Measurements from ENCODE around the gene VPS9D1.
"Not testable (repeated sequence)": the region's sequence is repeated elsewhere in the genome, so short reads cannot be mapped to it uniquely, and the experiment has no call there.

Gene VPS9D1

DNA sequence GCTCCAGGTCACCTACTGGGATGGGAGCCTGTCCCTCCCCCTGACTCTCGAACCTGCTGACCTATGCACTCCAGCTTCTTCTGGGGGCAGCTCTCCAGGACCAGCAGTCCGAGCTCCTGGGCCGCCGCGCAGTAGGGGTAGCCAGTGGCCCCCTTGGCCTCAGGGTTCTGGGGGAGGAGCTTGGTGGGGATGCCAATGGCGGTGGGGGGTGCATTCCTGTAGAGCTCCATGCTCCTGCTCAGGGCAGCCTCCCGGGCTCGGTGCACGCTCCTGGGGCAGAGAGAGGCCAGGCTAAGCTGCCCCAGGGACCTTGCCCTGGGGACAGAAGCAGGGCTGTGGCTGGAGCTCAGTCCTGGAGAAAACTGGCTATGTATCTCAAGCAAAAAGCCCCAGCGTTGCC is 11.5 kb downstream of the VPS9D1 start:
- no peak for DNase-seq

DNA sequence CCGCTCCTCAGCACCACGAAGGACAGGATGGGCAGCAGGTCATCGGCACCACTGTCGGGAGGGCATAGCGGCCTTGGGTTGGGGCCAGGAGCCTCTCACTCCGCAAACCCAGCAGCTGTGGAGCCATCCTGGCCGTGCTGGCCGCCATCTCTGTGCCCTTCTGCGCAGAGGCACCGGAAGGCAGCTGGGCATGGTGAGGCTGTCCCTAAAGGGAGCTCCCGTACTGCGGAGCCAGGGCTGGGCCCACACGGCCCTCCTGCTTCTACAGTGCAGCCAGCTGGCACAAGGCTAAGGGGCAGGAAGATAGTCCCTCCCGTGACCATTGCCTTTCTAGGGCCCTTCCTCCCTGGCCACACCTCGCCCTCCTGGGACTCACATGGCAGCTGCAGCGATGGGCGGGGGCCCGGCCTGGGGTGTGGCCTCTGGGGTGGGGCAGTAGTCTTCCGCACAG is 12.2 kb downstream of the VPS9D1 start:
- no peak for DNase-seq

DNA sequence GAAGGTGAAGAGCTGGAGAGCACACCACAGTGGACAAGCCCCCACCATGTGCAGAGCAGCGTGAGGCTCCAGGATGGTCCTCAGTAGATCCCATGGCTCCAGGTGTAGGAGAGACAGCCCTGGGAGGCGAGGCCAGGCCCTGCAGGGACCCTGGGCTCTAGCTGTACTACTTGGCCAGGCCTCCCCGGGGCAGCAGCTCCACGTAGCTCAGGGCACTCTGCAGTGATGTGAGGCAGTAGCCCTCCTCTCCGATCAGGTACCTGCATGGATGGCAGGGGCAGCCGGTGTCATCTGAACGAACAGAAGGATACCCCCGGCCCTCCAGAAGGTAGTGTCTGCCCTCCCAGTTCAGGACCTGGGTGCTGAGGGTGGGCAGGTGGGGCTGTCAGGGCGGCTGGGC is 13.0 kb downstream of the VPS9D1 start:
- DNase-seq: no peak

DNA sequence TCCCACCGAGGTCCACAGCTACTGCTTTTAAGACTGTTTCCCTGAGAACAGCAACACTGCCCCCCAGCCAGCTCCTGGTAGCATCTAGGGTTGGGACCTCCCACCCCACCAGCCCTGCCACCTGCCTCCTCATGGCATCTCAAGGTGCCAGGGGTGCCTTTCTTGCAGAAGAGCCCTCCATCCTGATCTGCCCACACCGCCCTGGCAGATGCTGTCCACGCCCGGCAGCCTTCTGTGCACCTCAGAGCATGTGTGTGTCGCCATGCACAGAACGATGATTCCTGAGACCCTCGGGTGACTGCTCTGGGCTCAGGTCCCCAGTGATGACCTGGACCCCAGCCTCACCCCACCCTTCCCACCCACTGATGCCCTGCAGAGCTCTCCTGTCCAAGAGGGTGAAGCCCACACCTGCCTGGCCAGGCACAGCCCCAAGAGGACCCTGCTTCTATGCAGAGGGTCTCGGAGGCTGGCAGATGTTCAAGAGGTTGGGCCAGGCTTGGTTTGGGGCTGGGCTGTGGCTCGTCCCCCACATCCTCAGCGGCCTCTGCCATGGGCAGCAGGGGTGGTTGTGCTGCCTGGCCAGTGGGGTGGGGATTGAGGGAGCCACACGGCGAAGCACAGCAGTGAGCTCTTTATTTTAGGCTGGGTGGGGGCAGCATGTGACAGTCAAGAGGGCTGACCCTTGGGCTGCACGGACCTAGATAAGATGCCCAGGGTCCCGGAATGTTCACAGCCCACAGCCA is 14.0 kb downstream of the VPS9D1 start:
- no peak for DNase-seq

DNA sequence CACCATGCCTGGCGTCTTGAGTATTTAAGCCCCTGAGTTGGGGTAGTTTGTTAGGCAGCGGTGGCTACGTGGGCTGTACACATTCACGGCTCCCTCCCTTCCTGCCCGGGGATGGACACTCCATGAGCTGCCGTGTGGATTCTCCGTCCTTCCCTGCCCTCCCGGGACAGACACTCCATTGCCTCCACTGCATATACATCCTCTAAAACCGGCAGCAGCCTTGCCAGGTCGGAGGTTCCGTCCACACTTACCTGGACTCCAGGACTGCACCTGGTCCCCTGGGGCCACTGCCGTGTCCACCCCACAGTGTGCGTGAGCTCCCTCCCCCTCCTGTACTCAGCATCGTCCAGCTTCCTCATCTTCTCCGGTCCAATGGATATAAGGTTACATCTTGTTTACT is 15.7 kb downstream of the VPS9D1 start:
- no peak for DNase-seq

DNA sequence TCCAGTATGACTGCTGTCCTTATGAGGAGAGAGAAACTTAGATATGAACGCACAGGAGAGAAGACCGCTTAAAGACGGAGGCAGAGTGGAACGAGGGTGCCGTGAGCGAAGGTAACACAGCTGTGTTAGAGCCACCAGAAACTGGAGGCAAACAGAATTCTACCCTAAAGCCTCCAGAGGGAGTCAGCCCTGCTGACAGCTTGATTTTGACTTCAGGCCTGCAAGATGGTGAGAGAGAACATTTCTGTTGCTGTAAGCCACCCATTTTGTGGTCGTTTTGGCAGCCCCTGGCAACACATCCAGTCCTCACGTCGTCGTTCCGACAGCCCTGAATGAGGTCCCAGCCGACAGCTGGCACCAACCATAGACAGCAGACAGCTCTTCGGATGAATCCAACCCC is 16.4 kb downstream of the VPS9D1 start:
- no peak for DNase-seq

DNA sequence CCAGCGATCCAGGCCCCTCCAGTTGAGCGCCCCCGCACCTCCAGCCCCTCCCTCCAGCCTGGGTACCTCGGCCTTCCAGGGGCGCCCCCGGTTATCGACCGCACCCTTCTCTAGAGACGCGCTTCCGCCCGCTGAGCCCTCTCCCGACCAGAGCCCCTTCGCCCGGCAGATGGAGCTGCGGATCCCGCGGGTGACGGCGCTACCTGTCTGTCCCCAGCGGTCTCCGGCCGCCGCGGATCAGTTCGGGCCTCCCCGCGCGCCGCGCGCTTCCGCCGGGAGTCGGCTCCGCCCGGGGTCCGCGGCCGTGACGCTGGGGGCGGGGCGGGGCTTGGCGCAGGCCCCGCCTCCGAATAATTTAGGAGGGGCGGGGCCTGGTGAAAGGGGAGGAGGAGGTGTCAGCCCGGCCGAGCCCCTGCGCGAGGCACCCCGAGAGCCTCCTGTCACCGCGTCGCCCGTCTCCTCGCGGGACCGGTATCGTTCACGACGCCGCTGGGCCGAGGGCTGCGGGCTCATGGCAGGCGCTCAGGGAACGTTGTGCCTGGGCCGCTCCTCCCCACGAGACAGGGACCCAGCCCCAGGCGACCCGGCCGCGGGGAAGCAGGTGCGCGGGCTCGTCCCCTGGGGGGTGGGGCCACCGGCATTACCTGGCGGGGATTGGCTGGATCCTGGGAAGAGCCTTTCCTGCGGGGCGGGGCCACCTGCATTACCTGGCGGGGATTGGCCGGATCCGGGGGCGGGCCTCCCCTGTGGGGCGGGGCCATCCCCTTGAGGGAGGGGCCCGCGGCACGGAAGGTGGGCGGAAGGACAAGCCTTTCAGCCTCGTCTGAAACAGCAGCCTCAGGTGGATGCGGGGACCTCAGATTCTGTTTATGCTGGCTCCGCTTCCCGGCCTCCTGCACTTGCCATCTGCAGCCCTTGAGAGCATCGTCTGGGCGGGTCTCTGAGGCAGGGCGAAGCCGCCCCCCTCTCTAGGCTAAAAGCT is 19.0 kb downstream of the VPS9D1 start, which contains the start of gene SPATA2L:
Gene SPATA2L (minus strand): TSS at position 281 of the 982 bp plus-strand sequence. CDS start 473 bp downstream, outside the sequence.
- DNase-seq: peak; percentile 94

DNA sequence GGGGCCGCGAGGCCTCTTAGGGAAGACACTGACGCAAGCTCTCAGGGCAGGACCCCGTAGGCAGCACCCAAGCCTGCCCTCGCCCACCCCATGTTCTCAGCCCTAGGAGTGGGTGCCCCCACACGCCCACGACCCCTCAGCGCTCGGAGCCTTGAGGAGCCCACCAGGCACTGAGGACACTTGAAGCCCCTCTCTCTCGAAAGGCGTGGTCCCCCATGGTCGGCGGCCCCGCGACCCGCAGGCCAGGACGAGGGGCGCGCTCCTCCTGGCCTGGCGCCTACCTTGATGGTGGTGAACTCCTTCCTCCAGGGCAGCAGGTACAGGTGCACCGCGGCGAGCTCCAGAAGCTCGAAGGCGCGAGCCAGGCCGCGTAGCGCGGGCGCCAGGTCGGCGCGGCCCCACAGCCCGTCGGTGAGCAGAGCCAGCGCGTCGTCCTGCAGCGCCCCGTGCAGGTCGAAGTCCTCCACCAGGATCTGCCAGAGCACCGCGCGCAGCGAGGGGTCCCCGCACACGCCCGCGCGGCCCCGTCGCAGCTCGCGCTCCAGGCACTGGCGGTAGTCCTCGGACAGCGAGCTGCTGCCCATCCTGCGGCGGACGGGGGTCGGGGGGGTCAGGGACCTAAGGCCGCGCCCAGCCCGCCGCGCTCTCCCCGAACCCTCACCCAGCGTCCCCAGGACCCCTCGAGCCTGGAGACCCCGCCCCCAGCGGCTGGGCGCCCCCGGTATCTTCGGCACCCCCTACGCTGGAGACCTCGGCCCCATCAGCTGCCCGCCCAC is 19.9 kb downstream of the VPS9D1 start:
- DNase-seq: no peak

DNA sequence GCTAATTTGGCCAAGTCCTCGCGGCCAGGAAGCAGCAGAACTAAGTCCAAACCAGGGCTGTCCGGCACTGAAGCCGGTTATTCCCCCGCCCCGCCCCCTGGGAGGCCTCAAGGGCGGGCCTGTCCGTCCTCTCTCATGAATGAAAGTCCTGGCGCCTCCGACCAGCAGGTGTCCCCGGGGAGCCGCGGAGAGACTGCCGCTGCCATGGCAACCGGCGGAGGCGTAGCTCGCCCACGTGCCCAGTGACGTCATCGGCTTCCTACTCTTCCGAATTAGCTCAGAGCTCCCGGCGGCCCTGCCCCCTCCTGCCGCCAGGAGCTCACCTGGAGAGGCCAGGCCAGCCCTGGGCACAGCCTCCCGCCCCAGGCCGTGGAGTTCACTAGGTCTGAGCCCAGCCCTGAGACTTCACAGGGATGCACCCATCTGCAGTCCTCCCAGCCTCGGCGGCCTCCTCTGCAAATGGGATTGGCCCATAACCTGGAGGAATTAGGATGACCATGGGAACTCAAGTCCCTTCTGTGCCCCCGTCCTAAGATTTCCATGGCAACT is 20.5 kb downstream of the VPS9D1 start:
- peak; percentile 93 for DNase-seq

DNA sequence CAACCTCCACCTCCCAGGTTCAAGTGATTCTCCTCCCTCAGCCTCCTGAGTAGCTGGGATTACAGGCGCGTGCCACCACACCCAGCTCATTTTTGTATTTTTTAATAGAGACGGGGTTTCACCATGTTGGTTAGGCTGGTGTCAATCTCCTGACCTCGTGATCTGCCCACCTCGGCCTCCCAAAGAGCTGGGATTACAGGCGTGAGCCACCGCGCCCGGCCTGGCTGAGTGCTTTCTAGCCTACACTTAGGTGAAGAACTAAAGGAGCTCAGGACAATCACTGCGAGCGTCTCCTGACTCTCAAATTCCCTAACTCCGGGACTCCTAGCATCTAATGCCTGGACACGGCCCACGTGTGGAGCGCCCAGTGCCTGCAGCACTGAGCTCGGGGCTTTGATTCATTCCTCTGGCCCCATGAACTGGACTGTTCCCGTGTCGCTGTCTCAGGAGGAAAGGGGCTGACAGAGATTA is 21.0 kb downstream of the VPS9D1 start:
- DNase-seq: not testable (repeated sequence)

DNA sequence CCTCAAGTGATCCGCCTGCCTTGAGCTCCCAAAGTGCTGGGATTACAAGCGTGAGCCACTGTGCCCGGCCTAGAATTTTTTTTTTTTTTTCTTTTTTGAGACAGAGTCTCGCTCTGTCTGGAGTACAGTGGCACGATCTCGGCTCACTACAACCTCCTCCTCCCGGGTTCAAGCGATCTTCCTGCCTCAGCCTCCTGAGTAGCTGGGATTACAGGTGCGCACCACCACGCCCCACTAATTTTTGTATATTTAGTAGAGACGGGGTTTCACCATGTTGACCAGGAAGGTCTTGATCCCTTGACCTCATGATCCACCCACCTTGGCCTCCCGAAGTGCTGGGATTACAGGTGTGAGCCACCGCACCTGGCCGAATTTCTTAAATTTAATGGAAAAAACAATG is 22.0 kb downstream of the VPS9D1 start:
- DNase-seq: not testable (repeated sequence)

DNA sequence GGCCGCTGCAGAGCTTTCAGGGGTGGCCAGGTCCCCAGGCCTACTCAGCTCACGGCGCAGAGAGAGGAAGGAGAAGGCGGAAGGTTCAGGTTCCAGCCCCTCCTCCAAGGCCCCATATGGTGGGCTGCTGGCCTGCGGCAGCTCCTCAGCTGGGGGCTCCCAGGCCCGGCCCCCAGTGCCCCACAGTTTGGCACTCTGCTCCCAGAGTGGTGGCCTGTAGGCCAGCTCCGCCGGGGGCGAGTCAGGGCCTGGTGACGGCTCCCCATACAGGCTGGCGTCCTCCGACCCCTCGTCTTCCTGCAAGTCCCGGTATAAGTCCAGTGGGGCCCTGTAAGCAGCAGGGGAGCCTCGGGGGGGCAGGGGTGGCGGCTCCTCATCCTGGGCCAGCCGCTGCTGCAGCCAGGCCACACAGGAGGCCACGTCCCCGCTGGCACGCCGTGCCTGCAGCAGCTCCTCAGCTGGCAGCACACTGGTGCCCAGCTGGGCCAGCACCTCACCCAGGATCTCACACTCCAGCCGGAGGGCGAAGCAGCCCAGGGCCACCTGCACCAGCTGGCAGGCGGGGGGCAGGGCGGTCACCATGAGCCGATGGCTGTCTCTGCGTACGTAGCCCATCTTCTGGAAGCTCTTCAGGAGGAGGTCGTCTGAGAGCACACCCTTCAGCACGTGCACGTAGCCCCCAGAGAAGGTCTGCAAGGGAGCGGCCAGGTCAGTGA is 22.9 kb downstream of the VPS9D1 start:
- DNase-seq: no peak

DNA sequence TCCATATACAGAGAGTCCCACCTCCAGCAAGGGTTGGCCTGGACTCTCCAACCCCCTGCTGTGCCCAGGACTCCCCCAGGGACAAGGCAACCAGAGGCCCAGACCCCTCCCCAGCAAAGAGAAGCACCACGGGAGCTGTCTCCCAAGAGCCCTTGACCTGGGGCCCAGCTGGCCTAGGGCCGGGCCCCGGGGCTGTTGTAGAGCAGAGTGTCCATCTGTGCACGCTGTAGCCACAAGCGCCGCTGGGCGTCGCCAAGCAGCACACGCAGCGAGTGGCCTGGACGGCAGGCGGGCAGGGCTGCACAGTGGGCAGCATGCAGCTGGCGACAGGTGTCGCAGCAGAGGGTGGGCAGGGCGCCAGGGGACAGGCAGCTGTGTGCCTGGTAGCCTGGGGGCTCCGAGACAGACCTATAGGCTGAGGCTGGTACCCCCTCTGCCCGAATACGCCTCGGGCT is 23.5 kb downstream of the VPS9D1 start:
- no peak for DNase-seq

DNA sequence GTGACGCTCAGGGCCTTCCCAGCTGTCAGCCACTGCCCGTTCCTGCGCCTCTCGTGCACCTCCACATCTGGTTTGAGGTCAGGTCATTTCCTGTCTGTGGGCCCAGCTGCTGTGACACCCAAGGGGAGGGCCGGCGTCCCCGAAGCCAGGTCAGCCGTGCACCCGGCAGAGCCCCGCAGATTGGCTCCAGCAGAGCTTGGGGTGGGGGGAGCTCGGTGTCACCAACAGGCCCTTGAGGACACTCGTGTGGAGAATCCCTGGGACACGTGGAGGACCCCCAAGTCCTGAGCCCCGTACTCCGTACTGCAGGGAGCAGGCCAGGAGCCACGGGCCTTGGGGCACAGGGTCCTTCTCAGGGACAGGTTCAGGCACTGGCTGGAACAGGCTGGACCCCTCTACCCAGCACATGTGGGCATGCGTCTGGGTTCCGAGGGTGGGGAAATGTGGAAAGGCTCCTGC is 24.0 kb downstream of the VPS9D1 start:
- DNase-seq: peak; percentile 31

DNA sequence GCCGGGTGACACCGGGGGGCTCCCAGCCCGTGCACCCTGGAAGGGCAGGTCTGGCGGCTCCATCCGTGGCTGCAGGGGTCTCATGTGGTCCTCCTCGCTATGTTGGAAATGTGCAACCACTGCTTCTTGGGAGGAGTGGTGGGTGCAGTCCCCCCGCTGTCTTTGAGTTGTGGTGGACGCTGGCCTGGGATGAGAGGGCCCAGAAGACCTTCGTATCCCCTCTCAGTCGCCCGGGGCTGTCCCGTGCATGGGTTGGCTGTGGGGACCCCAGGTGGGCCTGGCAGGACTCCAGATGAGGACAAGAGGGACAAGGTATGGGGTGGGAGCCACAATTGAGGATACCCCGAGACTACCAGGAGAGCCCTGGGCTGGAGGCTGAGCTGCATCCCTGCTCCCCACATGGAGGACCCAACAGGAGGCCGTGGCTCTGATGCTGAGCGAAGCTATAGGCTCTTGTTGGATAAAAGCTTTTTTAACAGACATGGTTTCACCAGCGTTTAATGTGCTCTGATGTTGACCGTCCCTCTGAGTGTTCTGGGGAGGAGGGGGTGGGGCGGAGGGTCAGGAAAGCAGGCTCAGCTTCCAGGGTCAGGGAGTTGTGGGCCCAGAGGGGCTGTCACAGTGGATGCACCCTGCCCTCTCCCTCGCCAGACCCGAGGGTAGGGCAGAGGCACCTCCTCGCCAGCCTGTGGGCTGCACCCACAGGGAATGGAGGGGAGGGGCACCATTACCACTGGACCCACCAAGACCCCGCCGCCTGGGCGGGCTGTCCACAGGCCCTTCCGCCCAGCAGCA is 24.6 kb downstream of the VPS9D1 start:
- no peak for DNase-seq

DNA sequence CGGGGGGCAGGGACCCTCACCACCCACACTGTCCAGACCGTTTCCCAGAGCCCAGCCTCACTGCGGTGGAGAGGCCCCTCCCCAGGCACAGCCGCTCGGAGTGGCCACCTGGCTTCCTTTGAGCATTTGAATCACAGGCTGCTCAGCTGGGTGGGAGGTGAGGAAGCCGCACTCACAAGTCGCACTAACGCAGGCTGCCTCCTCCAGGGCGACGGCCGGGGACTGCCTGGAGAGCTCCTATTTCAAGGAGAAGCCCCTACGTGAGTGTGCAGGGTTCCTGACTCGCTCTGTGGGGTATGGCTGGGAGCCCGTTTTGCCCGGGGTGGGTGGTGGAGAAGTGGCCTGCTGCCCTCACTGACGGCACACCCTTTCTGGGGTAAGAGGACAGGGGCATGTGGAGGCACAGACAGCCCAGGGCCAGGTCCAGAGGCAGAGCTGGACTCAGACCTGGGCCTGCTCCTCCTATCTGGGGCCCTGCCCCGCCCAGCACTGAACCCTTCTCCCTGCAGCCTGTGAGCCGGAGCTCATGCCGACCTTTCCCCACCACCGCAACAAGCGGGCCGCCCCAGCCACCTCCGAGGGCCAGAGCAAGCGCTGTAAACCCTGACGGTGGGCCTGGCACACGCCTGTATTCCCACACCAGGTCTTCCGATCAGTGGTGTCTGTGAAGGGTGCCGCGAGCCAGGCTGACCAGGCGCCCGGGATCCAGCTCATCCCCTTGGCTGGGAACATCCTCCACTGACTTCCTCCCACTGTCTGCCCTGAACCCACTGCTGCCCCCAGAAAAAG is 25.4 kb downstream of the VPS9D1 start:
- DNase-seq: no peak

DNA sequence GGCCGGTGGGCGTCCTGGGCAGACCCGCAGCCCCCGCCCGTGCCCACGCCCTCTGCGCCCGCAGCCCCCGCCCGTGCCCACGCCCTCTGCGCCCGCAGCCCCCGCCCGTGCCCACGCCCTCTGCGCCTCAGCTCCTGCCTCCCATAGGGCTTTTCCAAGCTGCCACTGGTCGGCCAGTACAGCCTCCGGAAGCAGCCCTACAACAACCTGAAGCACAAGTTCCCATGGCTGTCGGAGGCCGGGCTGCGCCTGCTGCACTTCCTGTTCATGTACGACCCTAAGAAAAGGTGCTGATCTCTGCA is 26.0 kb downstream of the VPS9D1 start:
- not testable (repeated sequence) for DNase-seq

DNA sequence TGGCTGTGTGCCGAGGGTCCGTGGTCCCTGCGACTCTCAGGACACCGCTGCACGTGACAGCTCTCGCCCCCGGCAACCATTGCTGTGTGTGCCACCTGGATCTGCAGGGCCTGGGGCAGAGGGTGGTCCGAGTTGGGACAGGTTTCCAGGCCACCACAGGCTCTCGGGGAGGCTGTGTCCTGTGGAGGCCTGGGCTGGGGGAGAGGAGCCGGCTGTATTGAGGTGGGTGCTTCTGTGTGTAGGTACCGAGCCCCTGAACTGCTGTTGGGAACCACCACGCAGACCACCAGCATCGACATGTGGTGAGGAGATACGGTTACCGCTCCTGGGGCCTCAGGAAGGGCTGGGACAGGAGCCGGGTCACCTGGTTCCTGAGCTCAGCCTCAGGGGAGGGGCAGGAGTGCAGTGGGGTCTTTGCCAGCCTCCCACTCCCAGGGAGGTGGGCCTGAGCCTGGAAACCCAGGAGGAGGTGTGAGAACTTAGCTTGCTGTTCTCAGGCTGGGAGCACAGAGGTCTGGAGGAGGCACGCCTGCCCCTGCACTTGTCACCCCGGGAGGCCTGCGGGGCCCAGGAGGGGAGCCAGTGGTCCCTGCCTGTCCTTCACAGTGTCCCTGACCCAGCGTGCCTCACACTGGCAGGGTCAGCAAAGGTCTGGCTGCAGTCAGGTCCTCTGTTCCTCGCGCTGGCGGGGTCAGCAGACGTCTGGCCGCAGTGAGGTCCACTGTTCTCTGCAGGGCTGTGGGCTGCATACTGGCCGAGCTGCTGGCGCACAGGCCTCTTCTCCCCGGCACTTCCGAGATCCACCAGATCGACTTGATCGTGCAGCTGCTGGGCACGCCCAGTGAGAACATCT is 26.5 kb downstream of the VPS9D1 start:
- no peak for DNase-seq

DNA sequence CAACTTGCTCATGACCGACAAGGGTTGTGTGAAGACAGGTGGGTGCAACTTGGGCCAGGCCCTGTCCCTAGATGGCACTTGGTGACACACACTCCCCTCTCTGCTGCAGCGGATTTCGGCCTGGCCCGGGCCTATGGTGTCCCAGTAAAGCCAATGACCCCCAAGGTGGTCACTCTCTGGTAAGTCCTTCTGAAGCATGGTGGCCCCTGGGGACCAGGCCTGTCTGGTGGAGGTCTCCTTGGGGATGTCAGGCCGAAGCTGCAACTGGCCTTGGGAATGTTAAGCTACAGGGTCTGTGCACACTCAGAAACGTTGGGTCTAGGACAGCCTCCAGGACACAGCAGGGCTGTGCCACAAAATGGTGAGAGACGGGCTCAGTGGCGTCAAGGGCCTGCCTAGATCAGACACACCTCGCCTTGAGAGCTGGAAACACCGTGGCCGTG is 27.4 kb downstream of the VPS9D1 start:
- no peak for DNase-seq
